Subcutaneous adipose tissue (tissue), 4 donors: ENCODE results near the gene MYO18B. TPM values are rescaled to one million over a fixed set of nuclear protein-coding genes. Genes with fewer than 3 reads are reported as not detected.

Source experiments
- total RNA-seq, 4 donors: library from RNA; depleted of rRNA; stranded (reverse); fragments of >200 nt; gene quantifications; one replicate each; pipeline ENCODE4 v1.1.0, GENCODE V29; 2016
- TF ChIP-seq, protein P1 (sequence below): fragments of 450-650 bp; IDR thresholded peaks from one replicate; pipeline ENCODE4 v1.5.1; 2016; ENCODE audit warnings: low read depth, mild to moderate bottlenecking, control low read depth, antibody characterized with exemption, moderate library complexity

Gene MYO18B
- total RNA-seq, 4 donors from 2014 or later = under 0.01 TPM; not detected in 3

DNA sequence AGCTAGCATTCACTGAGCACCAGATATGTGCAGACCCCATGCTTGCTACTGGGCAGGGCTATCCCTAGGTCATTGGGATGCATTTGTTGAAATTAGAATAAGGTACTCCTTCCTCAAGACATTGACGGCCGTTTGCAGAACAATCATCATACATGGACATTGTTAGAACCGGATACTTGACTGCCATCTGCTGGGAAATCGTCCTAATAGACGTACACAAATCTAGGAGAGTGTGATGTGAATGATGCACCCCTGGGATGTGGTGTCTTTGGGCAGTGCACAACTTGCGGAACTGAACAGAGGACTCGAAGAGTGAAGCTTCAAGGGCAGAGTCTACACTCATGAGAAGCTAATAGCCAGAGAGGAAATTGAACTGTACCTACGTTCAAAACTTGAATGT, 35.9 kb downstream of the MYO18B start:
- TF ChIP-seq, protein P1, sequence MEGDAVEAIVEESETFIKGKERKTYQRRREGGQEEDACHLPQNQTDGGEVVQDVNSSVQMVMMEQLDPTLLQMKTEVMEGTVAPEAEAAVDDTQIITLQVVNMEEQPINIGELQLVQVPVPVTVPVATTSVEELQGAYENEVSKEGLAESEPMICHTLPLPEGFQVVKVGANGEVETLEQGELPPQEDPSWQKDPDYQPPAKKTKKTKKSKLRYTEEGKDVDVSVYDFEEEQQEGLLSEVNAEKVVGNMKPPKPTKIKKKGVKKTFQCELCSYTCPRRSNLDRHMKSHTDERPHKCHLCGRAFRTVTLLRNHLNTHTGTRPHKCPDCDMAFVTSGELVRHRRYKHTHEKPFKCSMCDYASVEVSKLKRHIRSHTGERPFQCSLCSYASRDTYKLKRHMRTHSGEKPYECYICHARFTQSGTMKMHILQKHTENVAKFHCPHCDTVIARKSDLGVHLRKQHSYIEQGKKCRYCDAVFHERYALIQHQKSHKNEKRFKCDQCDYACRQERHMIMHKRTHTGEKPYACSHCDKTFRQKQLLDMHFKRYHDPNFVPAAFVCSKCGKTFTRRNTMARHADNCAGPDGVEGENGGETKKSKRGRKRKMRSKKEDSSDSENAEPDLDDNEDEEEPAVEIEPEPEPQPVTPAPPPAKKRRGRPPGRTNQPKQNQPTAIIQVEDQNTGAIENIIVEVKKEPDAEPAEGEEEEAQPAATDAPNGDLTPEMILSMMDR = no peak

DNA sequence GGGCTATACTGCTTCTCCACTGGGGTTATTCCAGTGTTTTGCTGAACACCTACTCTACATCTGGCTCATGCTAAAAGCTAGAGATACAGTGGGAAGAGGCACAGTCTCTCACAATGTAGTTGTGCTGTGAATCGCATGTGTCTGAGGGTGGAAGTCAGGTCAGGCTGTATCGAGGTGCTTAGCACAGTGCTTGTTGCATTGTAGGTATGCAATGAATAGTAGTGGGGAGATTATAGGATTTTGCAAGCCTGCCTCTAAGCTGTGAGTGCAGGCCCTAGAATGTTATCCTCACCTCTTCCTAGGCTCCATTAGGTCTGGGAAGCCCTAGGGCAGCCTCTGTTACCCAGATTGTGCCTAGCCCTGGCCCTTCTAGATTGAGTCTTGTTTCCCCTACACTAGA, 37.4 kb downstream of the MYO18B start:
- TF ChIP-seq, protein P1 = no peak

DNA sequence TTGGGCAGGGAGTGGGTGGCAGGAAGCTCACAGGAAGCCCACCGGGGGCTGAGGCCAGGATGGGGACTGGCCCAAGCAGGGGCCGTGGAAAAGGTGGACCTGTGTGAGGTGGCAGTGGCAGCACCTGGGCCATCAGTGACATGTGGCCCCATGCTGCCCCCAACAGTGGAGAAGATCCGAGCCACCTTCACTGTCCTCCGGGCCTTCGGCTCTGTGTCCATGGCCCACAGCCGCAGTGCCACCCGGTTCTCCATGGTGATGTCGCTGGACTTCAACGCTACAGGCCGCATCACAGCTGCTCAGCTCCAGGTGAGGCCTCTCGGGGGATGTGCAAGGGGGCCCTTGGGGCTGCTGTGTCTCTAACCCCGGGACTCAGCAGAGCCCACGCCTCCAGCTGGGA, 37.9 kb downstream of the MYO18B start:
- TF ChIP-seq, protein P1 = no peak

DNA sequence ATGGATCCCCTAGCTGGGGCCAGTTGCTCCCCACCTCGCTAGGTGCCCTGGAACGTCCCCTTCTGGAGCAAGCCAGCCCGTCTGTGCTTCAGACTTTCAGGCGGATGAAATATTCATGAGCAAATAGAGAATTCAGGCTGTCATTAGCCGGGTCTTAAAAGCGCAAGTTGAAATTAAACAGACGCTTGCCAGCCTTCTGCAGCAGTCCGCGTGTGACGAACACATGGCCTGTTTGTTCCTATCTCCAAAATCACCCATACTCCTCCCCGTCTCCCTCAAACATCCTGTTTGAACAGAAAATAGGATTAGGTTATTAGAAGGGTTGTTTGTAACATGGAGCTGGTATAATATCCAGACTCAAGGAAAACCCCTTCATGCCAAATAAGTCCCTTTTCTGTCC, 38.7 kb downstream of the MYO18B start:
- TF ChIP-seq, protein P1 = no peak

DNA sequence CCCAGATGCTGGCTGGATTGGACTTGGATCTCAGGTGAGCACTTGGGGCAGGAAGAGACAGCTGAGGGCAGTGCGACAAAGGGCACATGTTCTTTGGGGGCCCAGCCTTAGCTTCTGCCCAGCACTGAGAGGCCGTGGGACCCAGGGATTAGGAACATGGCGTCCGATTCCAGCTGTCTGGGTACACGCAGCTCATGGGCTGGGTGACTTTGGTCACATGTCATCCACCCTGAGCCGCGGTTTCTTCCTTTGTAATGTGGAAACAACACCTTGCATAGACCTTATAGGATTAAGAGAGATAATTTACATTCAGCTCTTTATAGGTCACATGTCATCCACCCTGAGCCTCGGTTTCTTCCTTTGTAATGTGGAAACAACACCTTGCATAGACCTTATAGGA, 39.8 kb downstream of the MYO18B start:
- TF ChIP-seq, protein P1 = no peak

DNA sequence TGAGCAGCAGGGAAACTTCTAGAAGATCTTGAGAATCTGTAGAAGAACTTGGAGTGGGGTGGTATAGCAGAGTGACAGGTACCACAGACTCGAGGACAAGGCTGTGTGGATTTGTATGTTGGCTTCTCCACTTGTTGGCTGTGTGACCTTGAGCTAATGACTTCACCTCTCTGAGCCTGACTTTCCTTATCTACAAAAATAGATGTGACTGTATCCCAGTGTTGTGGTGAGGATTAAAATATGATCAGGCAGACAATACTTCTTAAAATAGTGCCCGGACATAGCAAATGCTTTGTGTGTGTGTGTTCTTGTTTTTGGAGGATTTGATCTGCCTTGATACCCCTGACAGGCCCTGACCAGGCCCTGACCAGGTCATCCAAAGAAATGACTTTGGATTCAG, 40.8 kb downstream of the MYO18B start:
- TF ChIP-seq, protein P1 = no peak

DNA sequence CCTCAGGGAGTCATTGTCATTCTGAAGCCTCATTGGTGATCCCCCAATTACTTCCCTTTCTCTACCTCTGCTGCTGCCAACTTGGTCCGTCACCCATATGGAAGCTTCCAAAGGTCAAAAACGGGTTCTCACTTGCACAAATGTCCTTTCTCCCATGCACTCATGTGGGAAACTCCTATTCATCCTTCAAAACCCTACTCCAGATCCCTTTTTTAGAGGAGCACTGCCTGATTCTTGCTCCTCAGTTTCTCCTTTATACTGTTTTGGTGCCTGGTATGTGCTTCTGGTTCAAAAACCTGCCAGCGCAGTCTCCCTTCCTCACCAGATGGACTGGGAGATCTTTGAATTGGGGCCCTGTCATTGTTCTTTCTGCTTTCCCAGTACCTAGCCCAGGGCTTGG, 41.9 kb downstream of the MYO18B start:
- TF ChIP-seq, protein P1 = no peak
